ENCODE results near the gene SUPT4H1.
"Not testable (repeated sequence)": the region's sequence is repeated elsewhere in the genome, so short reads cannot be mapped to it uniquely, and the experiment has no call there.

Gene SUPT4H1

DNA sequence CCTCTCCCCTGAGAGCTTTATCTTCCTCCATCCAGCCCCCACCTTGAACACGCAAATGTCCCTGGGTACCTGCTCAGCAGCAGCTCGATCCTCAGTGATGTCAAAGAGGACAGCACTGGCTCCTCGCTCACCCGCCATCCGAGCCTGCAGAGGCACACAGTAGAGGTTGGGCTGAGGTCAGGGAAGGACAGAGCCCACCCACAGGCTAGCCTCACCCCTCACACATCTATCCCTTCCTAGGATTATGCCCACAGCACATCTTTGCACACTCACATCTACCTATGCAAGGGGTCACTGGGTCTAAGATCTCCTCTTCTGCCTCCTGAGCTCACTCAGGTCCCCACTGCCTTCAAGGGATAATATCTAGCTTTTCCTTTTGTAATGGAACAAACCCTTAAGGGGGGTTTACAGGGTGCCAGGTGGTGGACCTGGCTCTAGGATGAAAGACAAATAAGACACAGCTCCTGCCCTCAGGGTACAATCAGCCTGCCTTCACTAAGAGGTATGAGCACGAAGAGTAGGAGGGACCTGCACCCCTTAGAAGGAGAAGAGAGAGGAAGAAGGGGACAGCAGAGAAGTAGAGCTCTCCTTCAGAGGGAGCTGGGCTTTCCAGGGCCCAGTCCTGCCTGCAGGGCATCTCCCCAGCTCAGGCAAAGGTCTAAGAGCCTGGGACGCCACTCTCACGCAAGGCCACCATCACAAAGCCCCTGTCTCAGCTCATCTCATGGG lies 11.6 kb upstream of the SUPT4H1 start:
- no peak for DNase-seq

- no peak for DNase-seq
These were observed 10.5 kb upstream of the SUPT4H1 start for GRCh38 chr17:58362368-58363014.

GRCh38 chr17:58360296-58361063 lies 8.5 kb upstream of the SUPT4H1 start:
- DNase-seq, result no peak

DNA sequence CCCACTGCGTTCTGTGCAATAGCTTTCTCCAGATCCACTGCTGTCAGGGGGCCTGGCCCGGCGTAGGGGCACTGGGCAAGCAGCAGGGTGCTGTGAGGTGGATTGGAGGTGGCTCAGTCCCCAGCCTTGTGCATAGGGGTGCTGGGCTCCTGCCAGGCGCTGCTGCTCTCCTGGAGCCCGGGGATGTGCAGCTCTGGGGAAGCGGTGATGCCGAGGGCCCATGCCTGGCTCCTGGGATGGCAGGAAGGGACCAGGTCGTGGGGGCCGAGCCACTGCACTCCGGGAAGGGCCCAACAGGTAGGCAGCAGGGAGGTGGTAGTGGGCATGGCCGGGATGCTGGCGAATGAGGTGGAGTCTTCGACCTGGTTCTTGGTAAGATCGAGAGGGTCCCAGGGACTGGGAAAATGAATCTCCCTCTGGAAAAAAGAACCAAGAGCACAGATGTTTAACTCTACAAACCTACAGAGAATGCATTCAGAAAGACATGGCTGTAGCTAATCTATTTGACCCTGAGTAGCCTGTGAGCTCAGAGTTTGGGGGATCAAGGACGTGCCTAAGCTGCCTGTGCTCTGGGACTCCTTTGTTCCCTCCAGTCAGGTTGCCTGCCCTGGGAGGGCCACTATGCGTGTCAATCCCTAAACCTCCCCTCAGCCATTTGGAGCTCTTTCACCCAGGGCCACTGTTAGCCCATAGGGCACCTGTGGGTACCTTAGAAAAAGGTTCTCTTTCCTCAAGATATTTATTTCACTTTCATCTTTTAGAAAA lies 6.6 kb upstream of the SUPT4H1 start:
- no peak for DNase-seq

DNA sequence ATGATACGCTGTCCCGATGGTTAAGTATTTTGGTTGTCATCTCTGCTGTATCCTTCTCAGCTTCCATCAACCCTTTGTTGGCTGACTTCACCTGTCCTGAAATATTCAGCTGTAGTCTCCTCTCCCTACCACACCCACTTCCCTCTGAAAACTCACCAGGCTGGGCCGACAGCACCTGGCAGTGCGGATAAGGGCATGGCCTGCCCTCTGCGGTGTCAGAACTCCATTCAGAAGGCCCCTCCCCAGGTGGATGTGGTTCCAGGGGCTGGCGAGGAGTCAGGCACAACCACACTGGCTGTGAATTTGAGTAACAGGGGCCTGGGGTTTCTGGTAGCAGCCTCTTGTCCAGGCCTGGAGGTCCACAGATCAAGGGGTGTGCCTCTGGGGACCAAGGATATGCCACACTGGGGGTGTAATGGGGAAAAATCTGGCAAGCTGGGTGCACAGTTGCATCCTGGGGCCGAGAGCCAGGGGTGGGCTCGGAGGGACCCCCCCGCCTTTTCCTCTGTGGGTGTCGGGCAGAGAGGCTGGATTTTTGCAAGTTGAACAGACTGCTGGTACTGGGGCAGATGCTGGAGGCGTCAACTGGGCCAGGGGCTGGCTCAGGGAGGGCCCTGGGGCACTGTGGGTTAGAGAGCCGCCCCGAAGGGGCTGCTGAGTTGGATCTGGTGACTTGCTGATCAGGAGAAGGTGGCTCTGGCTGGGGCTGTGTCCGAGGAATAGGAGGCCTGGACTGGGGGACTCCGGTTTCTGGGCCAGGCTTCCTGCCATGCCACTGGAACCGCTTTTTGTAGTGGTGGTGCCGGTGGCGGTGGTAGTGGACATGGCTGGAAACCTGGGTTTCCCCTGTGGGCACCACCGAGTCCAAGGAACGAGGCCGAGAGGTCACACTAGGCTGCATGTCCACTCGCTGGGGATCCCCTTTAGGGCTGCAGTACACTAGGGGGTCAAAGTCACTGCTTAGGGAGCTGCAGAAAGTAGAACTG lies 5.6 kb upstream of the SUPT4H1 start:
- no peak for DNase-seq

- no peak for DNase-seq
These were observed 4.2 kb upstream of the SUPT4H1 start for GRCh38 chr17:58356231-58356630.

DNA sequence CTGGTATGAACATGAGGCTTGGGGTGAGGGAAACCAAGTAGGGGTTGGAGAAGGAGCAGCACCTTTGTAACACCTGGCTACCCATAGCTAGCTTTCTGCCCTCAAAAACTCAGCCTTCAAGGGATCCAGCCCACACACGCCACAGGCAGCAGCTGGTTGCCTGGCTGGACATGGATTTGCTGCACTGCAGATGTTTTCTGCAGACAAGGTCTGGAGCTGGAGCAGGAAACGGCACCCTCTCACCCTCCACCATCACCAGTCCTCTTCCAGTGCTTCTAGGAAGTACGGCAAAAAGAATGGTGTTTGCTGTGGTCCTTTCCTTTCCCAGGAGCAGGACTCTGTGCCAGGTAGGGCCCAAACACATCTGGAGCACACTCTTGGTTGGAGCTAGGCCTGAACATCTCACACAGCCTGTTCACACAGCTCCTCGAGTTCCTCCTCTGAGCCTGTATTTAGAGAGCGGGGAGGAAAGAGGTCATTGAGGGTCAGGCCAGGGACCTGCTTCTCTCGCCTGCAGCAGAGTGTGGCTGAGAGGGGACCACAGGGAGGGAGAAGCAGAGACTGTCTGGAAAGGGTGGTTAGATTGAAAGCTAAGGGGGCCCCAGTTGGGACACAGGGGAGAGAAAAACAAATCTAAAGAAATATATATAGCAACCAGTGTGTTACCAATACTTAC lies 2.7 kb upstream of the SUPT4H1 start:
- DNase-seq, result no peak

DNA sequence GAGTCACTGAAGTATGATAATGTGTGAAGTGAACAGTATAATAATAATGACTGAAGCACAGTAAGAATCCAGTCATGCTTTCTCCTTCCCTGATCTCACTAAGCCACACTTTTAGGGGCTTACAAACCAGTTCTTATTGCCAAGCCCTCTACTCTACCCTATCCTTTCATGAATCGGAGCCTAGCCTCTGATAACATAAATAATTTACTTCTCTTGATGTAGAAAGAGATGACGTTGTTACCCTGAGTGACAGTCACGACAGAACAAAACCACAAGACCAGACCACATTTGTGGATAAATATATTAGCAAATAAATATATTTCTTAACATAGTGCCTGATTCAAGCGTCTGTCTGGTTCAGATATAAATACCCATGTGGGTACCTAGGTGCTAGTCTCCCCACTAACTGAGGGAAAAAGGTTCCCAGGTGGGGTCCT lies 1.4 kb upstream of the SUPT4H1 start:
- no peak for DNase-seq

DNA sequence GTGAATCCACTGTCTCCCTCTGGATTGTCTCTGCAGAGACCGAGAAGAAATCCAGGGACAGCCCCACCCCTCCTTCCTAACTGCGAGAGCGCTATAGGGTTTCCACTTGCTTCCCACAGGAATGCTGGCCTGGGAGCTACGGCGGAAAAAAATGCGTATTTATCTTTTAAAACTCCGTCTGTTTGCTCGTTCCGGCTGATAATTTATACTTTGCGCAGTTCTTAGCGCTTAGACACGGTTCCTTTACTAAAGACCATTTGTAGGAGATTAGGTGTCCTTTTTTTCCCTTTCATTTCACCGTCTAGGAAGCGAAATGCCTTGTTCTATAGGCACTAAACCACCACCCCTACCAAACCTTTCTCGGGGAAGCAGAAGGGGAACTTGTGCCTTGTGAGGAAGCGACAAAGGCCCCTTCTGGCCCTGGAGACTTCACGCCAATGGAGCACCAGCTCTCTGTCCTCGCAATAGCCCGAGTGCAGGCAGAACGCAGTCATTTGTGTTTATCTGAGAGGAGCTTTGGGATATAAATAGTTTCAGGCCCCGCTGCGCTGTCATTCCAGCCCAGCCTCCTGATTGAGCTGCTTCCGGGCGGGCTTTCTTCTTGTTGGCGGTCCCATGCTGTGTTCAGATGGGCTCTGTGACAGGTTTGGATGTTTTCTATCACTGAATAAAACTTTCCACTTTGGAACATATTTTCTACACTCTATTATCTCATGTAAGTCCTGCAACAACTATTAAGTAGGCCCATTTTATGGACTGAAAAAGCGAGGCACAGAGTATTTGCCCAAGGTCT lies 791 bp upstream of the SUPT4H1 start:
- DNase-seq, result peak in 1 of 5 experiments; percentile 46

DNA sequence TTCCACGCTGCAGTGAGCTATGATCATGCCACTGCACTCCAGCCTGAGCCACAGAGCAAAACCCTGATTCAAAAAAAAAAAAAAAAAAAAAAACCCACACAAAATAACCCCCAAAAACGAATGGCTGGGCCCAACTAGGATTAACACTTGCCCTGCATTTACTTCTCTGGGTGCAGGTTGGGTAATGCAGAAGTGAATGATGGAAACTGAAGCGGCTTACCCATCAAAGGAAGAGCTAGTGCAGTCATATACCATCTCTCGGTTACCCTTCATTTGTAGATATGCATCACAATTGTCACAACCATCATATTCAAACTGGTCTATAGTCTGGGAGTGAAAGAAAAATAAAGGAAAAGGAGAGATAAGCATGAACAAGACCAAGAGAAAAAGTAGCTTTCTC lies 819 bp downstream of the SUPT4H1 start:
- peak in 1 of 5 experiments; percentile 48 for DNase-seq

DNA sequence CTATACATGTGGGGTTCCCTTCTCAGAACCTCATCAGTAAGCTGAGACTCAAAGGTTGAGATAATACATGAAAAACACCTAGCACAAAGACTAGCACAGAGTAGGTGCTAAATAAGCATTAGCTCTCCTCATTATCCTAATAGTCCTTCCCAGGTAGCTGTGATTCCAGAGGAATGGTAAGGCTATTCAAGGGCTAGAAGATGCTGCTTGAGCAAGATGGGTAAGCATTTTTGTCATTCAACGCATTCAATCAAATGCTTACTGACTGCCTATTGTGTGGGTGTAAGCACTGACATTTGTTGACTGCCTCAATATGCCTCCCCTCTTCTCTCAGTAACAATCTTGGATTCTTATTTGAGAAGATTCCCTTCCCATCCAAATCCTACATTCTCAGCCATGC lies 4.0 kb downstream of the SUPT4H1 start:
- DNase-seq, result no peak

- DNase-seq, result no peak
These were observed 6.5 kb downstream of the SUPT4H1 start for GRCh38 chr17:58345500-58345899.

DNA sequence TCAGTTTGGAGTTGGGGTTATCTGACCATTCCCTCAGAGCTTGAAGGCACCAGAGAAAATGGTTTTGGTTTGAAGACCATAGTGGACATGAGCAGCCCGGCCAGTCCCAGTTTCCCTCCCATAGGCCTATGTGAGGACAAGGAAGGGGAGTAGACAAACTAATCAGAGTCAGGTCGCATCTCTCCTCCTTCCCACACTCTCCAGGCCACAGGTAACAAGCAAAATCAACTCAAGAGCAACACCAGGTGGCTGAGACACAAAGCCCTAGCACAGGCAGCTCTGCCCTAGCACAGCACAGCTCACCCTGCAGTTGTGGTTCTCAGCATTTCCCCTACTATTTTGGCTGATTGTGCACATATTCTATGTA lies 7.2 kb downstream of the SUPT4H1 start:
- DNase-seq, result peak in 3 of 5 experiments; percentile 48 to 93 (median 72)

DNA sequence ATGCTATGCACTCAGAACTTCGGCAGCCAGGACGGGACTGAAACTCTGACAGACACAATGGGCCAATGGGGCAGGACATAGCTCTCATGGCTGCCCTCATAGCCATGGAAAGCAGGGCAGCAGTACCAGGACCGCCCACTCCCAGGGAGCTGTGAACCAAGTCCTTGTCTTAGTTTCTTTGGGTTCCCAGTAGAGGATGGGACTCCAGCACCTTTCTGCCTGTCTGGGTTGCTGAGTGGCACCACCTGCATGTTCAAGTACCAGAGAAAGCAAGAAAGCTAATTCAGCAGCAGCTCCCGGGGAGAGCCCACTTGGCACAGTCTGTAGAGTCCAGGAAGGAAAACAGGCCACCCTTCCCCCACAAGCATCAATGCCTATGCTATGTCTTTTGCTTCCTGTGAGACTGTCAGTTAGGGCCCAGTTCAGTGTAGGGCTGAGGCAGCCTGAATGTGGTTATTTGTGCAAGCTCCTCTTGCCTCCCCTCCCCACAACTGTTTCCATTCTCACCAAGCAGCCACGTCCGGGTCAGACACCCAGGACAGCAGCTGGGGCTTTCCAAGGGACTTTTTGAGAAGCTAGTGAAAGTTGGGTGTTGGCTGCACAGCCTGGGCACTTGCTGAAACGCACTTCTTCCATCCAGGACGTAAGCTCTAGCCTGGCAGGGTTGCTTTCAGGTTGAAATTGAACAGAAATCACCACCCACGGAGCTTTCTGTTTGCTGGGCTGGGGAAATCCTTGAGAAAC lies 7.8 kb downstream of the SUPT4H1 start:
- peak; percentile 53 to 98 (median 82) for DNase-seq

DNA sequence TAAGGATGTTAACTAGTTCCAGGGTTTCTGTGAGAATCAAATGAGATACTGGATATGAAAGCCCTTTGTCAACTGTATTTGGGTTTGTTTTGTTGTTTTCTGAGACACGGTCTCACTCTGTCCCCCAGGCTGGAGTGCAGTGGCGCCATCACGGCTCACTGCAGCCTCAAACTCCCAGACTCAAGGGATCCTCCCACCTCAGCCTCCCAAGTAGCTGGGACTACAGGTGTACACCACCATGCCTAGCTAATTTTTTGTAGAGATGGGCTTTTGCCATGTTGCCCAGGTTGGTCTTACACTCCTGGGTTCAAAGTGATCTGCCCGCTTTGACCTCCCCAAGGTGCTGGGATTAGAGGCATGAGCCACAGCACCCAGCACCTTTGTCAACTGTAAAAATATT lies 8.9 kb downstream of the SUPT4H1 start:
- DNase-seq, result no peak

DNA sequence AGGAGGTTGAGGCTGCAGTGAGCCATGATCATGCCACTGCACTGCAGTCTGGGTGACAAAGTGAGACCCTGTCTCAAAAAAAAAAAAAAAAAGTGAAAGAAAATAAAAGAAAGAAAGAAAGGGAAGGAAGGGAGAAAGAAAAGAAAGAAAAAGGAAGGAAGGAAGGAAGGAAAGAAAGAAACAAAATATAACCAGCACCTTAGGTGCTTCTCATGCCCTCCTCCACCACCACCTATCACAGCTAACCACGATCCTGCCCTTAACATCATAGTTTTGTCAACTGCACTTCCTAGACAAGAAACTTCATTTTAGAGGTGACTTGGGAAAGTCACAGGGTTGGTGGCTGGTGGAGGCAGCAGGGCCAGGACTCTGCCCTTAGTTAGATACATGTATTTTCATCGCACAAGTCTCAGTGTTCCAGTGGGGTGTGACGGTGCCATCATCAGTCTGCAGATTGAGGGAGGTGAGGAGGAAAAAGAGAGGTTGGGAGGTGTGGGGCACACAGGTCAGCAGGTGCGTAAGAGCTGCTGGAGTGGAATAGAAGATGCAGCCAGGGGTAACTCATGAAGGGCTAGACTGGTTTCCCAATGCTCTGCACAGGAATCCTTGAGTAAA lies 10.0 kb downstream of the SUPT4H1 start:
- DNase-seq, result peak in 1 of 5 experiments; percentile 61

DNA sequence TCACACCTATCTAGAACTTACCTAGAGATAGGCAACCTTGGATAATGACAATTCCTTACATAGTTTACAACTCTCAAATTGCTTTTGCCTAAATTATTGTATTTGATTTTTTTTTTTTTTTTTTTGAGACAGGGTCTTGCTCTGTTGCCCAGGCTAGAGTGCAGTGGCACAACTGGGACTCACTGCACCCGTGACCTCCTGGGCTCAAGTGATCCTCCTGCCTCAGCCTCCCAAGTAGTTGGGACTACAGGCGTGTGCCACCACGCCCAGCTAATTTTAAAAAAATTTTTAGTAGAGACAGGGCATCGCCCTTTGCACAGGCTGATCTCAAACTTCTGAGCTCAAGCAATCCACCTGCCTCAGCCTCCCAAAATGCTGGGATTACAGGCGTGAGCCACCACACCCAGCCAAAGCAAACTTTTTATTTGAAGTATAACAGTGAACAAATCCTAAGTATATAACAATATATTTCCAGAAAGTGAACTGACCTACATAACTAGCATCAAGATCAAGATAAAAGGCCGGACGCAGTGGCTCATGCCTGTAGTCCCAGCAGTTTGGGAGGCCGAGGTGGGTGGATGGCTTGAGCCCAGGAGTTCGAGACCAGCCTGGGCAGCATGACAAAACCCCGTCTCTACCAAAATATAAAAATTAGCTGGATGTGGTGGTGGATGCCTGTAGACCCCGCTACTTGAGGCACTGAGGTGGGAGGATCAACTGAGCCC lies 10.7 kb downstream of the SUPT4H1 start:
- DNase-seq, result not testable (repeated sequence)

- no peak for DNase-seq
These were observed 11.6 kb downstream of the SUPT4H1 start for GRCh38 chr17:58340405-58340876.

Data from T-helper 2 cell (primary cell).